Stimulated activated CD8-positive, alpha-beta memory T cell treated with anti-CD3 and anti-CD28 coated beads, Interleukin-4, amount 100 ng/mL, for 4 hours (primary cell): ENCODE data around the gene GRP.
"Not testable (repeated sequence)": the region's sequence is repeated elsewhere in the genome, so short reads cannot be mapped to it uniquely, and the experiment has no call there.

Experiments
- DNase-seq, 2 donors: peaks; one replicate each; pipeline ENCODE4 v3.0.0-alpha.2; 2020; ENCODE audit warnings: low read depth in 2 of 2, low spot score in 1 of 2

GRP gene

GRCh38 chr18:59229191-59229590 lies 9.2 kb downstream of the GRP start:
- no peak for DNase-seq

- DNase-seq, result no peak
These were observed 9.9 kb downstream of the GRP start for GRCh38 chr18:59229701-59230443.

- no peak for DNase-seq
These were observed 11.2 kb downstream of the GRP start for GRCh38 chr18:59231114-59231513.

GRCh38 chr18:59231877-59232276 lies 11.9 kb downstream of the GRP start:
- no peak for DNase-seq

GRCh38 chr18:59232309-59233016 lies 12.5 kb downstream of the GRP start:
- no peak for DNase-seq

GRCh38 chr18:59233017-59233410 lies 13.1 kb downstream of the GRP start:
- DNase-seq, result no peak

GRCh38 chr18:59238385-59238784 lies 18.4 kb downstream of the GRP start:
- DNase-seq, result no peak

- DNase-seq, result no peak
These were observed 19.7 kb downstream of the GRP start for GRCh38 chr18:59239642-59240041.

- DNase-seq, result no peak
These were observed 22.9 kb downstream of the GRP start for GRCh38 chr18:59242906-59243305.

- no peak for DNase-seq
These were observed 26.8 kb downstream of the GRP start for GRCh38 chr18:59246796-59247195.

- no peak for DNase-seq
These were observed 29.3 kb downstream of the GRP start for GRCh38 chr18:59249199-59249774.

- DNase-seq, result not testable (repeated sequence)
These were observed 35.5 kb downstream of the GRP start for GRCh38 chr18:59255491-59255890.

GRCh38 chr18:59261842-59262241 lies 41.9 kb downstream of the GRP start:
- DNase-seq, result not testable (repeated sequence)

GRCh38 chr18:59262243-59262642 lies 42.3 kb downstream of the GRP start:
- DNase-seq, result not testable (repeated sequence)

- DNase-seq, result no peak
These were observed 43.7 kb downstream of the GRP start for GRCh38 chr18:59263661-59264060.

GRCh38 chr18:59264121-59264571 lies 44.2 kb downstream of the GRP start:
- no peak for DNase-seq

GRCh38 chr18:59264651-59265245 lies 44.8 kb downstream of the GRP start:
- no peak for DNase-seq

GRCh38 chr18:59265246-59265973 lies 45.5 kb downstream of the GRP start:
- no peak for DNase-seq

GRCh38 chr18:59265974-59266369 lies 46.0 kb downstream of the GRP start:
- DNase-seq, result no peak

- no peak for DNase-seq
These were observed 46.5 kb downstream of the GRP start for GRCh38 chr18:59266459-59266858.

GRCh38 chr18:59266886-59267502 lies 47.0 kb downstream of the GRP start:
- DNase-seq, result no peak
